ENCODE measurements around the gene WDR37.

- TF ChIP-seq CTCF (IDR thresholded peaks at IDR 0.05) (no peak), REST (IDR thresholded peaks at IDR 0.05; ENCODE audit: insufficient read depth in 1 of 2, low read depth in 2 of 2, low read length in 1 of 2) (no peak), POLR2AphosphoS5 (IDR thresholded peaks at IDR 0.05; ENCODE audit: low read depth, low read length) (no peak), TCF7L2 (IDR thresholded peaks at IDR 0.05; ENCODE audit: low read depth, low read length) (no peak)
These were observed 81.4 kb downstream of the WDR37 start for GRCh38 chr10:1137499-1138163.
